Measurements from ENCODE around the gene ZNF346. TPM values are rescaled to one million over a fixed set of nuclear protein-coding genes. Genes with fewer than 3 reads are reported as not detected.

Gene ZNF346
- total and polyA plus RNA-seq, 2 of the 13 experiments (the other 11 are each of a cell fraction or from before 2014, with no cell fraction given): 8.6 to 19.4 TPM

- peaks cover 84% of the 10 kb centered on the region for H3K4me1 ChIP-seq (ENCODE audit: insufficient read depth, low read length)
- TF ChIP-seq SKI (IDR thresholded peaks at IDR 0.05; ENCODE audit: partially characterized antibody) (no peak), NFYB (CRISPR knock-in tag; IDR thresholded peaks at IDR 0.05) (no peak), SRY (CRISPR knock-in tag; IDR thresholded peaks at IDR 0.05) (0 out of 2 replicates have a peak, but pooled peaks have one; percentile 37), ZNF839 (CRISPR knock-in tag; IDR thresholded peaks at IDR 0.05; ENCODE audit: borderline replicate concordance) (peak; percentile 77; the same call in 1 of the 2 replicates), KLF16 (CRISPR knock-in tag; IDR thresholded peaks at IDR 0.05) (no peak), POLR2A (IDR thresholded peaks at IDR 0.05; ENCODE audit: insufficient read depth in 1 of 2, low read depth in 2 of 2, low read length in 2 of 2) (peak in 1 of 2 experiments; percentile 71; a peak in 2 of 4 replicates), ZNF564 (CRISPR knock-in tag; IDR thresholded peaks at IDR 0.05) (0 out of 2 replicates have a peak, but pooled peaks have one; percentile 45), ZNF160 (CRISPR knock-in tag; IDR thresholded peaks at IDR 0.05) (no peak), ZGPAT (CRISPR knock-in tag; IDR thresholded peaks at IDR 0.05) (no peak), ZNF546 (CRISPR knock-in tag; conservative IDR thresholded peaks at IDR 0.05) (no peak), U2AF1 (optimal IDR thresholded peaks at IDR 0.05; ENCODE audit: low read depth, low read length) (no peak), ZIK1 (CRISPR knock-in tag; IDR thresholded peaks at IDR 0.05; ENCODE audit: borderline replicate concordance, low read depth) (no peak; the same call in 1 of the 2 replicates), ZNF652 (CRISPR knock-in tag; IDR thresholded peaks at IDR 0.05; ENCODE audit: borderline replicate concordance, low read depth) (no peak), HNRNPL (IDR thresholded peaks at IDR 0.05; ENCODE audit: low read depth, low read length) (0 out of 2 replicates have a peak, but pooled peaks have one; percentile 62), NR2C2 (CRISPR knock-in tag; IDR thresholded peaks at IDR 0.05; ENCODE audit: borderline replicate concordance) (0 out of 2 replicates have a peak, but pooled peaks have one; percentile 20), FOSL1 (CRISPR knock-in tag; IDR thresholded peaks at IDR 0.05; ENCODE audit: borderline replicate concordance) (no peak), ZNF720 (CRISPR knock-in tag; IDR thresholded peaks at IDR 0.05) (no peak), ZNF383 (CRISPR knock-in tag; IDR thresholded peaks at IDR 0.05; ENCODE audit: borderline replicate concordance) (no peak), ZXDC (CRISPR knock-in tag; IDR thresholded peaks at IDR 0.05) (no peak)
- TF ChIP-seq, protein P1, sequence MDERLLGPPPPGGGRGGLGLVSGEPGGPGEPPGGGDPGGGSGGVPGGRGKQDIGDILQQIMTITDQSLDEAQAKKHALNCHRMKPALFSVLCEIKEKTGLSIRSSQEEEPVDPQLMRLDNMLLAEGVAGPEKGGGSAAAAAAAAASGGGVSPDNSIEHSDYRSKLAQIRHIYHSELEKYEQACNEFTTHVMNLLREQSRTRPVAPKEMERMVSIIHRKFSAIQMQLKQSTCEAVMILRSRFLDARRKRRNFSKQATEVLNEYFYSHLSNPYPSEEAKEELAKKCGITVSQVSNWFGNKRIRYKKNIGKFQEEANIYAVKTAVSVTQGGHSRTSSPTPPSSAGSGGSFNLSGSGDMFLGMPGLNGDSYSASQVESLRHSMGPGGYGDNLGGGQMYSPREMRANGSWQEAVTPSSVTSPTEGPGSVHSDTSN (CRISPR knock-in tag; IDR thresholded peaks at IDR 0.05): no peak
These were observed 67.5 kb downstream of the ZNF346 start for GRCh38 chr5:177089825-177090641.

More at GRCh38 chr5:177089825-177090641, 67.5 kb downstream of the ZNF346 start:
- Histone ChIP-seq H3K27me3 (ENCODE audit: control insufficient read depth in 1 of 2, insufficient read depth in 2 of 2, low read length in 2 of 2) (no peaks in the 10 kb centered on the region; a peak in 1 of 5 replicates), H3K27ac (ENCODE audit: extremely low read length, insufficient read depth, low read length) (peak overlapping the region; percentile 100), H2AFZ (ENCODE audit: low read length) (no peak overlapping the region), H3K36me3 (replicated peaks in 1 of 2; ENCODE audit: control insufficient read depth in 1 of 2, insufficient read depth in 2 of 2, low read length in 2 of 2) (peaks cover 28 to 52% of the 10 kb centered on the region in 2 experiments), H4K20me1 (ENCODE audit: insufficient read depth, low read length) (peaks cover 7% of the 10 kb centered on the region), H3K4me3 (replicated peaks in 1 of 3; ENCODE audit: insufficient read depth in 1 of 3, low read depth in 2 of 3, low read length in 3 of 3) (peak overlapping the region; percentile 62 to 76 (median 70); a peak in 5 of 6 replicates), H3K4me2 (ENCODE audit: low read depth, low read length) (peak overlapping the region; percentile 98), H3K9me3 (ENCODE audit: low read length) (no peaks in the 10 kb centered on the region), H3K79me2 (ENCODE audit: insufficient read depth, low read length) (peaks cover 45% of the 10 kb centered on the region), H3K9ac (ENCODE audit: insufficient read depth, low read depth, low read length) (peak overlapping the region; percentile 99)
- WGBS (ENCODE audit: low lambda C conversion rate): 82% methylated on average over 13 of the region's 21 CpGs
- intact Hi-C loops (cut with micrococcal nuclease; ENCODE audit: unreplicated experiment): no loop called here
- CTCF ChIA-PET (ENCODE audit: low intra/inter-chr PET ratio, low total read pairs): no interaction called here
- in situ Hi-C loops (cut with HindIII; ENCODE audit: extremely low pct_ligation_motif_present, low pct_unique_long_range_greater_than_20kb): no loop called here
- DNase-seq (ENCODE audit: low spot score): no peak
- POLR2A ChIA-PET: interaction anchor here (1.3 to 7.7 kb wide), 3 partner anchors 9 to 19 kb away, joined by 4 to 293 read pairs (median 231); no protein-coding TSS in a partner anchor
- BruUV-seq (replicated peaks): no TSS peak
- no peak for ATAC-seq
- FAIRE-seq: no peak
